Spinal cord (tissue), 10 donors: ENCODE data around the gene A1BG. TPM values are rescaled to one million over a fixed set of nuclear protein-coding genes. Genes with fewer than 3 reads are reported as not detected.
"Not testable (repeated sequence)": the region's sequence is repeated elsewhere in the genome, so short reads cannot be mapped to it uniquely, and the experiment has no call there.

Experiments
- DNase-seq, 6 donors: peaks; one replicate each; pipeline versions ENCODE4 v3.0.0 to v3.0.0-alpha.2; 2013 to 2015; ENCODE audit warnings: low spot score in 6 of 6, low read depth in 4 of 6
- H3K27ac ChIP-seq: one replicate; pipeline ENCODE4 v1.5.1; 2013; ENCODE audit warnings: low read depth, low read length, control low read depth
- H3K27me3 ChIP-seq: one replicate; pipeline ENCODE4 v1.6.1; 2013; ENCODE audit warnings: low read length; ENCODE audit not compliant: control insufficient read depth, insufficient read depth
- H3K36me3 ChIP-seq: one replicate; pipeline ENCODE4 v1.6.1; 2013; ENCODE audit warnings: low read length; ENCODE audit not compliant: control insufficient read depth, insufficient read depth
- H3K4me1 ChIP-seq: one replicate; pipeline ENCODE4 v1.6.1; 2013; ENCODE audit warnings: low read length; ENCODE audit not compliant: control insufficient read depth, insufficient read depth
- H3K4me3 ChIP-seq: one replicate; pipeline ENCODE4 v1.5.1; 2013; ENCODE audit warnings: low read depth, low read length, control low read depth
- H3K9me3 ChIP-seq: one replicate; pipeline ENCODE4 v1.6.1; 2013; ENCODE audit warnings: low read length; ENCODE audit not compliant: control insufficient read depth, insufficient read depth
- WGBS: methylation state at CpG from one replicate; pipeline ENCODE4 v1.1.5; 2013; ENCODE audit warnings: missing lambda C conversion rate; ENCODE audit not compliant: insufficient coverage; 5-methylcytosine and 5-hydroxymethylcytosine counted together
- polyA plus RNA-seq, 2 donors: library from polyadenylated mRNA; unstranded; fragments of 120-200 nt; gene quantifications; one replicate each; pipeline ENCODE4 v1.2.1, GENCODE V29; 2013; ENCODE audit not compliant: insufficient read length in 2 of 2
- total RNA-seq, 2 donors: library from RNA; depleted of rRNA in 1 of 2; stranded (reverse); fragments of 120-200 nt in 1 of 2; fragments of >200 nt in 1 of 2; gene quantifications; one replicate each; pipeline versions ENCODE4 v1.2.3 to v1.2.4, GENCODE V29; 2013 to 2014
- donor health status: healthy.

Gene A1BG
- total and polyA plus RNA-seq, 4 donors, result 2.0 to 10.8 (median 5.0) TPM

DNA sequence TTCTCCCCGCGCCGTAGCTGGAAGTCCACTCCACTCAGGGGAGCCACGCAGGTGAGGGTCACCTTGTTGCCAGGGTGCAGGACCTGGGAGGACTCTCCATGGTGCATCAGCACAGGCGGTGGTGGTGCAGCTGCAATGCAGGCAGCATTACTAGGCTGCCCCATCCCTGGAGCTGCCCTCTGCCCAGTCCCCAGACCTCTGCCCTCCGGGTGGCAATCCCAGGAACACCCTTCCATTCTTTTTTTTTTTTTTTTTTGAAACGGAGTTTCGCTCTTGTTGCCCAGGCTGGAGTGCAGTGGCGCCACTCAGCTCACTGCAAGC, 1.8 kb downstream of the A1BG start:
- Histone ChIP-seq H3K36me3 (peaks cover 41% of the 10 kb centered on the region), H3K27me3 (peaks cover 54% of the 10 kb centered on the region), H3K27ac (no peak overlapping the region), H3K4me1 (peaks cover 31% of the 10 kb centered on the region), H3K9me3 (no peaks in the 10 kb centered on the region), H3K4me3 (no peak overlapping the region)
- DNase-seq, result no peak
- 84% methylated on average over 7 of the region's 9 CpGs for WGBS

DNA sequence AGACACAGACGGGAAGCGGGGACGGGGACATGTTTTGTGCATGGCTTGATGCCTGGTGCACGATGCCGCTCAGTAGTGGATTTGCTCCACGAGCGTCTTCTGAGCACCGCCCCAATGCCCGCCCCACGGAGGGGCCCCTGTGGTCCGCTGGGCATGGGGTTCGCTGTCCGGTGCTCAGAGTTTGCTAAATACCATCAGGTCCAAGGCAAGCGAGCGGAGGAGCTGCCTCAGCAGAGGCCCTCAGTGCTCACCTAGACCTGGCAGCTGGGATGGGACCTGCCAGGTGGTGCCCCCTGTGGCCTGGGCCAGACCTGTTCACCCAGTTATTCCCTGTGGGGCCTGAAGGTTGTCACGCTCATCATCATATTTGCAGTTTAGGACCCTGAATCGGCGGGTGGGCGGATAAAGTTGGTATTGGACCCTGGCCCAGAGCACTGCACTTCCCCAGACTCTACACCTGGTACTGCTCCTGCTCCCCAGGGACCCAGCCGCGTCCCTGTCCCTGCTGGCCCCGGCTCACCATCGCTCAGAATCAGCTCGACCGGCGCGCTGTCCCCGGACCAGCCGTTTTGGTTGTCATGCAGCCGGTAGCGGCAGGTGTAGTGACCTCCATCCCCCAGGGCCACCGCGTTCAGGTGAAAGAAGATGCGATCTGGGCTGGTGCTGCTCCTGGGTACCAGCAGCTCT, 2.3 kb downstream of the A1BG start:
- Histone ChIP-seq H3K9me3 (no peaks in the 10 kb centered on the region), H3K4me3 (no peak overlapping the region), H3K4me1 (peaks cover 31% of the 10 kb centered on the region), H3K27ac (no peak overlapping the region), H3K36me3 (peaks cover 36% of the 10 kb centered on the region), H3K27me3 (peaks cover 57% of the 10 kb centered on the region)
- WGBS, result 70% methylated on average over 33 of the region's 34 CpGs
- DNase-seq, result no peak

DNA sequence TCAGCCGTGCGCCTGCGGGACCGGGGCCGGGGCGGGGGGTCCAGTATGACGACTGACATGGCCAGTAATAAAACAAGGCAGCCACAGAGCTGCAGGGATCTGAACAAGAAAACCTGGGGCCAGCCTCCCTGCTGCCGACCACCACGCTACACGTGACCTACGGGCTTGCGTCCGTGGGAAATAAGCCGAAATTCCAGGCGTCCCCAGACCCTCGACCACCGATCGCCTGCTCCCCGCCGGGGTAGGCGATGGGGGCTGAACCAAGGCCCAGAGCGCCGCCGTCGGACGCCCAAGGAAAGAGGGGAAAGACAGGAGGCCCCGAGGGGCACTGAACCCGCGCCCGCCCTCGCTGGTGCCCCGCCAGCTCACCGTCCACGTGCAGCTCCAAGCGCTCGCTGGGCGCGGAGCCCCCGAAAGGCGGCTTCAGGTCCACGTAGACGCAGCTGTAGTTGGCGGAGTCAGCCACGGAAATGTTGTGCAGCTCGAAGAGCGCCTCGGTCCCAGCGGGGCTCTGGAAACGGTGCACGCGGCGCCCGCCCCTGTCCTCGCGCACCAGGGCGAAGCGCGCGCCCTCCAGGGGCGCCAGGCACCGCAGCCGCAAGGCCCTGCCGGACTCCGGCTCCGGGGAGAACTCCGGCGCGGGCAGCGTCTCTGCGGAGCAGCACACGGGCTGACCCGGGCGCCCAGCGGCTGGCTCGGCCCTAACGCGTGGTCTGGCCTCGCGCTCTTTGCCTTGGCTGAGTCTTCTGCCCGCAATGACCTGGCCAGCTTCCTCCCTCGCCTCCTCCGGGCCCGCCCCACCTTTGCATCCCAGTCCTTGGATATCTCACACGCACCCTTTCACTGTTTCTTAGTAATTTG, 3.1 kb downstream of the A1BG start:
- H3K4me3 ChIP-seq, result no peak overlapping the region
- H3K4me1 ChIP-seq, result peaks cover 28% of the 10 kb centered on the region
- peak in 2 of 6 donors; percentile 34 to 45 for DNase-seq
- H3K9me3 ChIP-seq, result no peaks in the 10 kb centered on the region
- WGBS, result 6% methylated on average over 83 of the region's 84 CpGs
- peaks cover 29% of the 10 kb centered on the region for H3K36me3 ChIP-seq
- H3K27ac ChIP-seq, result no peak overlapping the region
- H3K27me3 ChIP-seq, result peaks cover 57% of the 10 kb centered on the region

DNA sequence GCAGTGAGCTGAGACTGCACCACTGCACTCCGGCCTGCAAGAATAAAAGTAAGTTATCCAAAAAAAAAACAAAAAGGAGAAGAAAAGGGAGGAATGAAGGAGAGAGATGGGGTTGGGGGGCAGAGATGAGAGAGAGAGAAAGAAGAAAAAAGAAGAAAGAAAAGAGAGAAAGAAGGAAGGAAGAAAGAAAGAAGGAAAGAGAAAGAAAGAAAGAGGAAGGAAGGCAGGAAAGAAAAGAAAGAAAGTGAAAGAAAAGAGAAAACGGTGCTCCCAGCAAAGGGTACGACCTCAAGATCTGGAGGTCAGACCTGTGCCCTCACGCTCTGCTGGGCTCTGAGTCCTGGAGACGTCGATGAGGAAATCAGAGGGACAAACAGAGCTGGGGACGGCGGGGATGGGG, 3.7 kb downstream of the A1BG start:
- no peak for DNase-seq
- Histone ChIP-seq H3K4me1 (peaks cover 28% of the 10 kb centered on the region), H3K4me3 (no peak overlapping the region), H3K36me3 (peaks cover 27% of the 10 kb centered on the region), H3K27ac (no peak overlapping the region), H3K9me3 (no peaks in the 10 kb centered on the region), H3K27me3 (peaks cover 60% of the 10 kb centered on the region)
- WGBS, result 38% methylated on average over 8 of the region's 8 CpGs

DNA sequence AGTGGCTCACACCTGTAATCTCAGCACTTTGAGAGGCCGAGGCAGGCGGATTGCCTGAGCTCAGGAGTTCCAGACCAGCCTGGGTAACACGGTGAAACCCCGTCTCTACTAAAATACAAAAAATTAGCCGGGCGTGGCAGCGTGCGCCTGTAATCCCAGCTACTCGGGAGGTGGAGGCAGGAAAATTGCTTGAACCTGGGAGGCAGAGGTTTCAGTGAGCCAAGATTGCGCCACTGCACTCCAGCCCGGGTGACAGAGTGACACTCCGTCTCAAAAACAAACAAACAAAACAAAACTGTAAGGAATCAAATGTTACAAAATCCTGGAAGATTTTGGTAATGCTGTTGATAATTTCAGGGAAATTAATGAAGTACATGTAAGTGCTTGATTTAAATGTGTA, 5.2 kb downstream of the A1BG start:
- peaks cover 60% of the 10 kb centered on the region for H3K27me3 ChIP-seq
- peaks cover 13% of the 10 kb centered on the region for H3K36me3 ChIP-seq
- H3K4me3 ChIP-seq, result peak overlapping the region; percentile 50
- not testable (repeated sequence) for DNase-seq, H3K27ac ChIP-seq, H3K9me3 ChIP-seq
- H3K4me1 ChIP-seq, result peaks cover 28% of the 10 kb centered on the region
- 46% methylated on average over 2 of the region's 12 CpGs for whole genome bisulfite sequencing

DNA sequence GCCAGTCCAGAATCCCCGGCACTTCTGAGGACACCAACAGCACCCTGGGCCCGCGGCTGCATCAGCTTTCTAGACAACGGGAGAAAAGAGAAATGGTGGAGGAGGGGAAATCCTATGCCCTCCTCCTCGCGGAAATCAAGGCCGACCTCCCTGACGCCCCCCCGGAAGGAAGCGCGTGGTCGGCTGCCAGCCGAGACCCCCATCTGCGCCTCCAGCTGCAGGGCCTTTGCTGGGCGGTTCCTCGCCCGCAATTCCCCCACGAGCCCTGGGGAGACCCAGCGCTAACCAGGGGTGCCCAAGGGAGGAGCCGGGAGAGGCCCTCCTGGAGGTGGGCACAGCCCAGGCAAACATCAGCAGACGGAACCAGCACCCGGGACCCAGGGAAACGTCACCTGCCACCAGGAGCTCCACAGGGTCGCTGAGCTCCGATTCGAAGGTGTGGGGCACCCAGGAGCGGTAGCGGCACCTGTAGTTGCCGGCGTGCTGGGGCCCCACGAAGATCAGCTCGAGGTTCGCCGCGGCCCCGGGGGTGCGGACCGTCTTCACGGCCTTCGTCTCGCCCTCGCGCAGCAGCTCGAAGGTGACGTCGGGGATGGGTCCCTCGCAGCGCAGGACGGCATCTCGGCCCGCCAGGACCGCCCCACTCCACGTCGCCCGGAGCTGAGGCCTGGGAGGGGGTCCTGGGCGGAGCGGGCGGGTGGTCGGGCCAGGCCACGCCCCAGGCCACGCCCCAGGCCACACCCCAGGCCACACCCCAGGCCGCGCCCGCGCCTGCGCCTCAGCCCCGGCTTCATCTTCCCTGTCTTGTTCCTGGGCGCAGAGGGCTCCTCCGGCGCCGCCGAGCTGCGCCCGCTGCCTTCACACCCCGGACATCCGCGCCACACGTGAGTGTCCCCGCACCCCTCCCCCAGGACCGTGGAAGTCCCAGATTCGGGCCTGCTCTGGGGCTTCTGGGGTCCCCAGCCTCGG, 6.0 kb downstream of the A1BG start:
- H3K4me1 ChIP-seq, result peaks cover 28% of the 10 kb centered on the region
- peaks cover 60% of the 10 kb centered on the region for H3K27me3 ChIP-seq
- H3K27ac ChIP-seq, result no peak overlapping the region
- WGBS, result under 1% methylated on average over 75 of the region's 82 CpGs
- peak in 3 of 6 donors; percentile 17 to 78 (median 76) for DNase-seq
- H3K4me3 ChIP-seq, result peak overlapping the region; percentile 60
- peaks cover 12% of the 10 kb centered on the region for H3K36me3 ChIP-seq
- no peaks in the 10 kb centered on the region for H3K9me3 ChIP-seq

DNA sequence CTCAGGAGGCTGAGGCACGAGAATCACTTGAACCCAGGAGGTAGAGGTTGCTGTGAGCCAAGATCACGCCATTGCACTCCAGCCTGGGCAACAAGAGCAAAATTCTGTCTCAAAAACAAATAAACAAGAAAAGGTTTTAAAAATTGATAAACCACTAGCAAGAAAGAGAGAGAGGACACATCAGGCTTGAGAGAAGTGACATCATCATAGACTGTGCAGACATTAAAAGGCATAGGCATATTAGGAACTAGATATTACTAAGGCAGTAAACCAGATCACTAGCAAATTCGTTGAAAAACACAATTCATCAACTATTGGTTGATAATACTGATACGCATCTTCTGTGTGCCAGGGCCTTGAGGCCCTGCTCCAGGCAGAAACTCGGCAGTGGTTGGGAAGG, 7.7 kb downstream of the A1BG start:
- H3K4me3 ChIP-seq, result no peak overlapping the region
- no peaks in the 10 kb centered on the region for H3K9me3 ChIP-seq
- no peak for DNase-seq
- peaks cover 7% of the 10 kb centered on the region for H3K36me3 ChIP-seq
- no peak overlapping the region for H3K27ac ChIP-seq
- peaks cover 24% of the 10 kb centered on the region for H3K4me1 ChIP-seq
- H3K27me3 ChIP-seq, result peaks cover 48% of the 10 kb centered on the region
- WGBS, result 70% methylated on average over 3 of the region's 5 CpGs

DNA sequence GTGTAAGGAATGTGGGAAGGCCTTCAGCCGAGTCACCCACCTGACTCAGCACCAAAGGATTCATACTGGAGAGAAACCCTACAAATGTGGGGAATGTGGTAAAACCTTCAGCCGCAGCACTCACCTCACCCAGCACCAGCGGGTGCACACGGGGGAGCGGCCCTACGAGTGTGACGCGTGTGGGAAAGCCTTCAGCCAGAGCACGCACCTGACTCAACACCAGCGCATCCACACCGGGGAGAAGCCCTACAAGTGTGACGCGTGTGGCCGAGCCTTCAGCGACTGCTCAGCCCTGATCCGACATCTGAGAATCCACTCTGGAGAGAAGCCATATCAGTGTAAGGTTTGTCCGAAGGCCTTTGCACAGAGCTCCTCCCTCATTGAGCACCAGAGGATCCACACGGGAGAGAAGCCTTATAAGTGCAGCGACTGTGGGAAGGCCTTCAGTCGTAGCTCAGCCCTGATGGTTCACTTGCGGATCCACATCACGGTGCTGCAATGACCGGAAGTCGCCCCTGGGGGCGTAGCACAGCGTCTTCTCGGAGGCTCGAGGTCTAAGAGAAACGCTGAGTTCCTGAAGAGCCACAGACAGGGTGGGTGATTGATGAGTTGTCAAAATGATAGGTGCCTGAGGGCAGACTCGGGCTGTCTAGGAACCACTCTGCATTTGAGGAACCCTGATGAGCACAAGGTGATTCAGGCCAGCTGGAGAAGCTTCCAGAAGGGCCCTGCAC, 14.3 kb downstream of the A1BG start:
- H3K36me3 ChIP-seq, result peaks cover 60% of the 10 kb centered on the region
- WGBS, result 69% methylated on average over 27 of the region's 30 CpGs
- H3K9me3 ChIP-seq, result no peaks in the 10 kb centered on the region
- H3K27me3 ChIP-seq, result no peaks in the 10 kb centered on the region
- DNase-seq, result no peak
- no peak overlapping the region for H3K27ac ChIP-seq
- no peaks in the 10 kb centered on the region for H3K4me1 ChIP-seq
- H3K4me3 ChIP-seq, result no peak overlapping the region

DNA sequence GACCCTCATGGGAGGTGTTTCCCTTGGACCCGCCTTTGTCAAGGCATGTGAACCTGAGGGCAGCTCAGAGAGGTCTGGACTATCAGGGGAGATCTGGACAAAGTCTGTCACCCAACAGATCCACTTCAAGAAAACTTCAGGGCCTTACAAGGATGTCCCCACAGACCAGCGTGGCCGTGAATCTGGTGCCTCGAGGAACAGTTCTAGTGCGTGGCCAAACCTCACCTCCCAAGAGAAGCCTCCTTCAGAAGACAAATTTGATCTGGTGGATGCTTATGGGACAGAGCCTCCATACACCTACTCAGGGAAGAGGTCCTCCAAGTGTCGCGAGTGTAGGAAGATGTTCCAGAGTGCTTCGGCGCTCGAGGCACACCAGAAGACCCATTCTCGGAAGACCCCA, 15.0 kb downstream of the A1BG start:
- WGBS, result 97% methylated on average over 10 of the region's 11 CpGs
- no peak overlapping the region for H3K27ac ChIP-seq
- no peak for DNase-seq
- H3K9me3 ChIP-seq, result no peaks in the 10 kb centered on the region
- no peak overlapping the region for H3K4me3 ChIP-seq
- H3K36me3 ChIP-seq, result peaks cover 60% of the 10 kb centered on the region
- no peaks in the 10 kb centered on the region for H3K27me3 ChIP-seq
- H3K4me1 ChIP-seq, result no peaks in the 10 kb centered on the region
